Measurements from ENCODE around the gene ATP8B3.

The ATP8B3 gene

GRCh38 chr19:1815605-1816529, 3.8 kb upstream of the ATP8B3 start:
- peaks cover 11% of the 10 kb centered on the region for H3K79me2 ChIP-seq (ENCODE audit: insufficient read depth, low read length)
- peaks cover 15% of the 10 kb centered on the region for H4K20me1 ChIP-seq (ENCODE audit: insufficient read depth, low read length)
- TF ChIP-seq CTCF (IDR thresholded peaks at IDR 0.05; ENCODE audit: borderline replicate concordance, extremely low read depth, low read length, poor library complexity, severe bottlenecking) (no peak), EZH2 (IDR thresholded peaks at IDR 0.05; ENCODE audit: borderline replicate concordance, low read depth, low read length, severe bottlenecking) (no peak)
- ATAC-seq (ENCODE audit: insufficient read depth, low read depth) (no peak), DNase-seq (no peak)
- H2AFZ ChIP-seq (ENCODE audit: low read depth, low read length) = no peak overlapping the region
- H3K9me3 ChIP-seq (ENCODE audit: insufficient read depth, low read length, severe bottlenecking) = no peaks in the 10 kb centered on the region
- H3K9ac ChIP-seq (ENCODE audit: low read depth, low read length) = no peak overlapping the region
- H3K36me3 ChIP-seq (ENCODE audit: insufficient read depth, low read length) = peaks cover 59% of the 10 kb centered on the region
- H3K4me2 ChIP-seq (ENCODE audit: insufficient read depth, low read length) = no peak overlapping the region
- H3K4me3 ChIP-seq (ENCODE audit: low read depth in 1 of 2, low read length in 2 of 2) = no peak overlapping the region
- H3K4me1 ChIP-seq (ENCODE audit: insufficient read depth, low read length) = peaks cover 38% of the 10 kb centered on the region
- H3K27me3 ChIP-seq (ENCODE audit: insufficient read depth, low read length, poor library complexity) = no peaks in the 10 kb centered on the region
- H3K27ac ChIP-seq (ENCODE audit: low read length) = no peak overlapping the region

GRCh38 chr19:1814833-1815604, 2.9 kb upstream of the ATP8B3 start:
- no peak overlapping the region for H3K4me2 ChIP-seq (ENCODE audit: insufficient read depth, low read length)

GRCh38 chr19:1814391-1814790, 2.3 kb upstream of the ATP8B3 start:
- Histone ChIP-seq H2AFZ (ENCODE audit: low read depth, low read length) (no peak overlapping the region), H3K27ac (ENCODE audit: low read length) (0 out of 2 replicates have a peak overlapping the region, but pooled peaks have one; percentile 18), H3K36me3 (ENCODE audit: insufficient read depth, low read length) (peaks cover 44% of the 10 kb centered on the region), H3K9me3 (ENCODE audit: insufficient read depth, low read length, severe bottlenecking) (no peaks in the 10 kb centered on the region), H3K79me2 (ENCODE audit: insufficient read depth, low read length) (peaks cover 14% of the 10 kb centered on the region), H3K4me1 (ENCODE audit: insufficient read depth, low read length) (peaks cover 43% of the 10 kb centered on the region), H4K20me1 (ENCODE audit: insufficient read depth, low read length) (peaks cover 15% of the 10 kb centered on the region), H3K4me2 (ENCODE audit: insufficient read depth, low read length) (no peak overlapping the region), H3K9ac (ENCODE audit: low read depth, low read length) (no peak overlapping the region), H3K27me3 (ENCODE audit: insufficient read depth, low read length, poor library complexity) (no peaks in the 10 kb centered on the region), H3K4me3 (ENCODE audit: low read depth in 1 of 2, low read length in 2 of 2) (no peak overlapping the region)
- ATAC-seq (ENCODE audit: insufficient read depth, low read depth) (no peak), DNase-seq (no peak)
- no peak for TF ChIP-seq EZH2 (IDR thresholded peaks at IDR 0.05; ENCODE audit: borderline replicate concordance, low read depth, low read length, severe bottlenecking)

More at GRCh38 chr19:1814833-1815604, 2.9 kb upstream of the ATP8B3 start:
- Histone ChIP-seq H3K79me2 (ENCODE audit: insufficient read depth, low read length) (peaks cover 14% of the 10 kb centered on the region), H3K9ac (ENCODE audit: low read depth, low read length) (no peak overlapping the region), H3K4me1 (ENCODE audit: insufficient read depth, low read length) (peaks cover 43% of the 10 kb centered on the region), H3K27me3 (ENCODE audit: insufficient read depth, low read length, poor library complexity) (no peaks in the 10 kb centered on the region), H3K9me3 (ENCODE audit: insufficient read depth, low read length, severe bottlenecking) (no peaks in the 10 kb centered on the region), H3K36me3 (ENCODE audit: insufficient read depth, low read length) (peaks cover 51% of the 10 kb centered on the region), H2AFZ (ENCODE audit: low read depth, low read length) (no peak overlapping the region), H3K27ac (ENCODE audit: low read length) (0 out of 2 replicates have a peak overlapping the region, but pooled peaks have one; percentile 18), H4K20me1 (ENCODE audit: insufficient read depth, low read length) (peaks cover 15% of the 10 kb centered on the region), H3K4me3 (ENCODE audit: low read depth in 1 of 2, low read length in 2 of 2) (no peak overlapping the region)
- ATAC-seq (ENCODE audit: insufficient read depth, low read depth) (no peak), DNase-seq (no peak)
- TF ChIP-seq CTCF (IDR thresholded peaks at IDR 0.05; ENCODE audit: borderline replicate concordance, extremely low read depth, low read length, poor library complexity, severe bottlenecking) = no peak
- no peak for TF ChIP-seq EZH2 (IDR thresholded peaks at IDR 0.05; ENCODE audit: borderline replicate concordance, low read depth, low read length, severe bottlenecking)

All from DND-41 (cell line).